ENCODE results near the gene FKBP4. TPM values are rescaled to one million over a fixed set of nuclear protein-coding genes. Genes with fewer than 3 reads are reported as not detected.

FKBP4 gene
- total and polyA plus RNA-seq, 2 donors (not counting 3 experiments of a cell fraction or from before 2014, with no cell fraction given): 31.0 to 85.6 TPM

GRCh38 chr12:2752676-2753371 is 41.9 kb upstream of the FKBP4 start:
- no peaks in the 10 kb centered on the region for H3K9me3 ChIP-seq (replicated peaks; ENCODE audit: control insufficient read depth, insufficient read depth, low read length)
- peaks cover 0 to 5% of the 10 kb centered on the region in 2 experiments for H3K27me3 ChIP-seq (ENCODE audit: control insufficient read depth in 2 of 2, insufficient read depth in 2 of 2, low read length in 2 of 2)
- H3K4me2 ChIP-seq (ENCODE audit: insufficient read depth, low read length): no peak overlapping the region
- H3K79me2 ChIP-seq (ENCODE audit: control insufficient read depth, insufficient read depth, low read length): no peaks in the 10 kb centered on the region
- POLR2A ChIA-PET: no interaction called here
- H3K9me1 ChIP-seq (replicated peaks; ENCODE audit: control insufficient read depth, extremely low read depth, insufficient read depth, low read length): no peaks in the 10 kb centered on the region
- no peak overlapping the region for H3K4me3 ChIP-seq (replicated peaks in 1 of 3; ENCODE audit: insufficient read depth in 1 of 3, low read depth in 1 of 3, low read length in 3 of 3)
- BruUV-seq (replicated peaks): no TSS peak
- CTCF ChIA-PET: interaction anchor here (0.9 to 2.8 kb wide), 5 partner anchors 13 to 112 kb away, joined by 3 to 8 read pairs (median 5); no protein-coding TSS in a partner anchor
- dilution Hi-C loops (cut with MboI; ENCODE audit: extremely low pct_ligation_motif_present, low sequenced_read_pairs) (no loop called here), intact Hi-C loops (cut with micrococcal nuclease) (loop anchor here (2.0 kb wide), 1 partner anchor 112 kb away; no protein-coding TSS in a partner anchor)
- no peaks in the 10 kb centered on the region for H3K36me3 ChIP-seq (ENCODE audit: control insufficient read depth in 2 of 2, extremely low read depth in 1 of 2, insufficient read depth in 2 of 2, low read length in 2 of 2)
- no peaks in the 10 kb centered on the region for H3K4me1 ChIP-seq (ENCODE audit: control insufficient read depth, extremely low read depth, insufficient read depth, low read length)
- no peaks in the 10 kb centered on the region for H4K20me1 ChIP-seq (replicated peaks; ENCODE audit: control insufficient read depth, extremely low read depth, insufficient read depth, low read length)
- H3K9ac ChIP-seq (replicated peaks; ENCODE audit: extremely low read depth, insufficient read depth, low read length): no peak overlapping the region
- no peak overlapping the region for H2AFZ ChIP-seq (ENCODE audit: low read depth, low read length)
- DNase-seq (ENCODE audit: low read depth, low spot score): peak; percentile 69
- TF ChIP-seq POLR2AphosphoS5 (IDR thresholded peaks at IDR 0.05; ENCODE audit: insufficient read depth, low read depth, low read length) (peak; percentile 19), GATA2 (IDR thresholded peaks at IDR 0.05; ENCODE audit: insufficient read depth, insufficient read length, low read depth, low read length) (no peak)
- no peak overlapping the region for H3K27ac ChIP-seq (ENCODE audit: insufficient read depth, low read depth, low read length)
- peak; percentile 38 for FAIRE-seq

GRCh38 chr12:2753536-2753935 is 41.2 kb upstream of the FKBP4 start:
- H3K27me3 ChIP-seq (ENCODE audit: control insufficient read depth in 2 of 2, insufficient read depth in 2 of 2, low read length in 2 of 2): peaks cover 0 to 5% of the 10 kb centered on the region in 2 experiments
- BruUV-seq (replicated peaks): no TSS peak
- ChIA-PET CTCF (interaction anchor here (1.8 kb wide), 1 partner anchor 13 kb away, joined by 5 read pairs; no protein-coding TSS in a partner anchor), POLR2A (no interaction called here)
- no peak overlapping the region for H3K9ac ChIP-seq (replicated peaks; ENCODE audit: extremely low read depth, insufficient read depth, low read length)
- no peak for TF ChIP-seq CTCF (IDR thresholded peaks at IDR 0.05; ENCODE audit: extremely low read depth in 1 of 2, insufficient read depth in 1 of 2, low read depth in 1 of 2, low read length in 2 of 2)
- TF ChIP-seq GATA2 (IDR thresholded peaks at IDR 0.05; ENCODE audit: insufficient read depth, insufficient read length, low read depth, low read length): no peak
- no peak for TF ChIP-seq EZH2 (IDR thresholded peaks at IDR 0.05; ENCODE audit: borderline replicate concordance, low read depth, low read length, severe bottlenecking)
- TF ChIP-seq MYC (IDR thresholded peaks at IDR 0.05; ENCODE audit: low read depth, low read length): no peak
- no peak for TF ChIP-seq POLR2A (IDR thresholded peaks at IDR 0.05; ENCODE audit: low read depth, low read length)
- TF ChIP-seq MAX (IDR thresholded peaks at IDR 0.05; ENCODE audit: insufficient read depth, insufficient read length): no peak
- TF ChIP-seq POLR2AphosphoS5 (IDR thresholded peaks at IDR 0.05; ENCODE audit: insufficient read depth, low read depth, low read length): no peak
- TF ChIP-seq FOS (IDR thresholded peaks at IDR 0.05; ENCODE audit: borderline replicate concordance, insufficient read depth, low read length): no peak
- TF ChIP-seq JUN (IDR thresholded peaks at IDR 0.05; ENCODE audit: borderline replicate concordance, insufficient read depth, insufficient read length, low read depth): no peak
- no peaks in the 10 kb centered on the region for H3K36me3 ChIP-seq (ENCODE audit: control insufficient read depth in 2 of 2, extremely low read depth in 1 of 2, insufficient read depth in 2 of 2, low read length in 2 of 2)
- no peaks in the 10 kb centered on the region for H3K9me1 ChIP-seq (replicated peaks; ENCODE audit: control insufficient read depth, extremely low read depth, insufficient read depth, low read length)
- dilution Hi-C loops (cut with MboI; ENCODE audit: extremely low pct_ligation_motif_present, low sequenced_read_pairs): no loop called here
- no peak overlapping the region for H3K4me2 ChIP-seq (ENCODE audit: insufficient read depth, low read length)
- no peaks in the 10 kb centered on the region for H4K20me1 ChIP-seq (replicated peaks; ENCODE audit: control insufficient read depth, extremely low read depth, insufficient read depth, low read length)
- no peak overlapping the region for H3K4me3 ChIP-seq (replicated peaks in 1 of 3; ENCODE audit: insufficient read depth in 1 of 3, low read depth in 1 of 3, low read length in 3 of 3)
- no peak overlapping the region for H2AFZ ChIP-seq (ENCODE audit: low read depth, low read length)
- H3K9me3 ChIP-seq (replicated peaks; ENCODE audit: control insufficient read depth, insufficient read depth, low read length): no peaks in the 10 kb centered on the region
- no peaks in the 10 kb centered on the region for H3K79me2 ChIP-seq (ENCODE audit: control insufficient read depth, insufficient read depth, low read length)
- no peak overlapping the region for H3K27ac ChIP-seq (ENCODE audit: insufficient read depth, low read depth, low read length)
- FAIRE-seq (no peak), DNase-seq (ENCODE audit: low read depth, low spot score) (no peak)
- H3K4me1 ChIP-seq (ENCODE audit: control insufficient read depth, extremely low read depth, insufficient read depth, low read length): no peaks in the 10 kb centered on the region
- intact Hi-C loops (cut with micrococcal nuclease): loop anchor here (2.0 kb wide), 1 partner anchor 113 kb away; no protein-coding TSS in a partner anchor
